Effector memory CD8-positive, alpha-beta T cell (primary cell): ENCODE results near the gene TFAM.
A peak's percentile ranks its signal among the peaks of the same experiment; 100 is the strongest.
"Not testable (repeated sequence)": the region's sequence is repeated elsewhere in the genome, so short reads cannot be mapped to it uniquely, and the experiment has no call there.

Experiments
- ATAC-seq: fragments of 150-1000 bp; cut with Tn5 transposase; replicated peaks from 2 replicates; pipeline ENCODE4 v1.10.0; 2021; ENCODE audit warnings: mild to moderate bottlenecking, moderate library complexity
- DNase-seq, 3 experiments: peaks; one replicate each; pipeline ENCODE4 v3.0.0; 2021
- H3K27ac Mint-ChIP-seq, 2 donors: one replicate each; pipeline ENCODE4 v1.8.0; 2022; ENCODE audit warnings: mild to moderate bottlenecking in 2 of 2, mixed read lengths in 2 of 2, moderate library complexity in 2 of 2
- H3K27me3 Mint-ChIP-seq, 2 donors: one replicate each; pipeline ENCODE4 v1.8.0; 2022; ENCODE audit warnings: mixed read lengths in 2 of 2
- H3K36me3 Mint-ChIP-seq: one replicate; pipeline ENCODE4 v1.8.0; 2022; ENCODE audit warnings: mild to moderate bottlenecking, moderate library complexity, mixed read lengths; ENCODE audit not compliant: insufficient read depth
- H3K4me1 Mint-ChIP-seq, 2 donors: one replicate each; pipeline ENCODE4 v1.8.0; 2022; ENCODE audit warnings: low read depth in 2 of 2, mixed read lengths in 2 of 2
- H3K4me3 Mint-ChIP-seq, 2 donors: one replicate each; pipeline ENCODE4 v1.8.0; 2022; ENCODE audit warnings: mild to moderate bottlenecking in 2 of 2, mixed read lengths in 2 of 2, moderate library complexity in 2 of 2
- H3K9me3 Mint-ChIP-seq, 2 donors: one replicate each; pipeline ENCODE4 v1.8.0; 2022; ENCODE audit warnings: mixed read lengths in 2 of 2

TFAM gene

DNA sequence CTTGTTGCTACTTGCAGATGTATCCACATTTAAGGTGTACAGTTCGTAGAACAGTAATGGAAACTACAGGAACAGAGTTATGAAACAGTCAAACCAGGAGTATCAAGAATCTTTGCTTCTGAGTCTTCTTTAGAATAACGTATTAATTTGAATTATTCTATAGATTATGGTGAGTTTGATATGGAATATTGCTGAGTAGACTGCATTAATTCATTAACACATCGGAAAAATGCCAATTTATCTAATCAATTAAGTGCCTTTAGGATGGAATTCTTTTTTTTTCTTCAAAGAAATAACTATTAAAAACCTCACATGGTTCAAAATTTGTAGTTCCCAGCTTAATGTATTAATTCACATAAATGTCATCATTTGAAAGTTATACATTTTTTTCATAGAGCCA is 3.8 kb downstream of the TFAM start:
- H3K4me1 Mint-ChIP-seq = peaks cover 15 to 53% of the 10 kb centered on the region in 2 donors
- H3K27ac Mint-ChIP-seq = peak overlapping the region in 1 of 2 donors; percentile 38
- peaks cover 76% of the 10 kb centered on the region for H3K36me3 Mint-ChIP-seq

DNA sequence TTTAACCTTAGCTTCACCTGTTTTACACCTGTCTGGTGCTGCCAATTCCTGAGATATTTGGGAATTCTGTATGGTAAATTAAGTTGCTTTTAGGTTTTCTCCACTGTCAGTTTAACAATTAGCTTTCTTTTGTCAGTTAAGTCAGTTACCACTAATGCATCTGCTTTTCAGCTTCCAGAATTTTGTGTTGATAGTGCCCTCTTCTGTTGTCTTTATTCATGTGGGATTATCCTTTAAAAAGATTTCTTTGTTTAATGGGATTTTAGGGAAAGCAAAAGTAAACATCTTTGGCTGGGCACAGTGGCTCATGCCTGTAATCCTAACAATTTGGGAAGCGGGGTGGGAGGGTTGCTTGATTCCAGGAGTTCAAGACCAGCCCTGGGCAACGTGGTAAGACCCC is 8.1 kb downstream of the TFAM start:
- ATAC-seq = no peak
- no peak for DNase-seq
- Mint-ChIP-seq H3K4me1 (peaks cover 0 to 24% of the 10 kb centered on the region in 2 donors), H3K36me3 (peaks cover 85% of the 10 kb centered on the region), H3K27me3 (no peaks in the 10 kb centered on the region), H3K9me3 (no peaks in the 10 kb centered on the region), H3K4me3 (no peak overlapping the region), H3K27ac (peak overlapping the region in 1 of 2 donors; percentile 49)

More for the DNA sequence above, 3.8 kb downstream of the TFAM start:
- no peak for DNase-seq
- Mint-ChIP-seq H3K9me3 (no peaks in the 10 kb centered on the region), H3K27me3 (no peaks in the 10 kb centered on the region), H3K4me3 (no peak overlapping the region)
- no peak for ATAC-seq

DNA sequence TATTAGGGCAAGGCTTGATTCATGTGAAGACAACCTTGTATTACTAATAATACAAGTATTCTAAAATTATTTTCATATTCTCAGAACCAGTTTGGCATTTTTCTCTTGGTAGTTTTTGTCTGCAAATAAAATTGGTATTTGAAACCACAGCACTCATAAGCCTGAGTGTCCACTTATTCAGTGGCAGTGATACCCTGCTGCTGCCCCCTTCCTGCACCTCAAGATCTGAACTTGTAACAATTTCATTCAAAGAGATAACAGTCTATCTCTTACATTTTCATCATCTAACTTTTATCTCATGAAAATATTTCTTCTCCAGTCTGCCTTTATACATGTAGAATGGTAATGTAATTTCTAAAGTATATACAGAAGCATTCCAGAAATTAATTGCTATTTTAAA is 9.3 kb downstream of the TFAM start:
- H3K36me3 Mint-ChIP-seq = peaks cover 73% of the 10 kb centered on the region
- H3K27ac Mint-ChIP-seq = no peak overlapping the region

DNA sequence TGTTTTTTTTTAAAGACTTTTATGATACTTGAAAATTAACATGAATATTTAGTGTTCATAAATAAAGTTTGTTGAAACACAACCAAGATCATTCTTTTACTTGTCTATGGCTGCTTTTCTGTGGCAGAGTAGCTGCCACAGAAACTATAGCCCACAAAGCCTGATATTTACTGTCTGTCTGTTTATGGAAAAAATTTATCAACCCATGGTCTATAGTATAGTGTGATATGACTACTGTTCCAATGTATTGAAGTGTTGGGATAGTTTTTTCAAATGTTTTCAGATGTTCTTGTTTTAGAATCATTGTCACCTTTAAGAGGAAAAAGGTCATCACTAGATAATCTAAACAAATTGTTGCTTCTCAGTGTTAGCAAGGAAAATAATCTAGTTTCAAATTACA is 10.8 kb downstream of the TFAM start:
- ATAC-seq (no peak), DNase-seq (no peak)
- Mint-ChIP-seq H3K9me3 (no peaks in the 10 kb centered on the region), H3K4me1 (peaks cover 0 to 8% of the 10 kb centered on the region in 2 donors), H3K27me3 (no peaks in the 10 kb centered on the region), H3K27ac (no peak overlapping the region), H3K36me3 (peaks cover 60% of the 10 kb centered on the region), H3K4me3 (no peak overlapping the region)

More for the DNA sequence above, 9.3 kb downstream of the TFAM start:
- Mint-ChIP-seq H3K4me3 (no peak overlapping the region), H3K4me1 (peaks cover 0 to 18% of the 10 kb centered on the region in 2 donors), H3K9me3 (no peaks in the 10 kb centered on the region), H3K27me3 (no peaks in the 10 kb centered on the region)
- ATAC-seq (no peak), DNase-seq (no peak)

DNA sequence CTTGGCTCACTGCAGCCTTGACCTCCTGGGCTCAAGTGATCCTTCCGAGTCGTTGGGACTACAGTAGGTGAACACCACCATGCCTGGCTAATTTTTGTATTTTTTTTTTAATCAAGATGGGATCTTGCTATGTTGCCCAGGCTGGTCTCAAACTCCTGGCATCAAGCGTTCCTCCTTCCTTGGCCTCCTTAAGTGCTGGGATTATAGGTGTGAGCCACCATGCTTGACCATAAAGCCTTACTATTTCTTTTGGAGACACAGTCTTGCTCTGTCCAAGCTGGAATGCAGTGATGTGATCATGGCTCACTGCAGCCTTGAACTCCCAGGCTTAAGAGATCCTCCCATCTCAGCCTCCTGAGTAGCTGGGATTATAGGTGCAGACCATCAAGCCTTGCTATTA is 12.6 kb downstream of the TFAM start:
- Mint-ChIP-seq H3K36me3 (peaks cover 44% of the 10 kb centered on the region), H3K27ac (no peak overlapping the region), H3K4me3 (no peak overlapping the region), H3K4me1 (no peaks in the 10 kb centered on the region), H3K9me3 (no peaks in the 10 kb centered on the region), H3K27me3 (no peaks in the 10 kb centered on the region)
- ATAC-seq (no peak), DNase-seq (no peak)

DNA sequence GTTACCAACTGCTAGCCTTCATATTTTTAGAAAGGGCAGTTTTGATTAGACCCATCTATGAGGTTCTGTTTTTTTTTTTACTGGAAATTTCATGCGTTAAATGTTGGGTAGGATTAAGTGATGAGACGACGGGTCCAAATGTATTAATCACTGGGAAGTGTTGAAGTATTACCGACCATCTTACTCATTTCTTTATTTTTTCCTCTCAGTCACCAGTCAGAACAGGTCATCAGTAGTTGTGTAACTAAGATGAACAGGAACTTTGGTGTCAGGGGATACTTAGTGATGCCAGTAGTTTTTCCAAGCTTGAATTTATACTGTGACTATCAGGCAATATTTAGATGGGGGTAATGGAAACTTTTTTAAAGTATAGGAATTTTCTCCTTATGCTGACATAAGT is 14.2 kb downstream of the TFAM start:
- DNase-seq (no peak), ATAC-seq (no peak)
- Mint-ChIP-seq H3K36me3 (peaks cover 28% of the 10 kb centered on the region), H3K4me3 (no peak overlapping the region), H3K9me3 (no peaks in the 10 kb centered on the region), H3K27ac (no peak overlapping the region), H3K27me3 (no peaks in the 10 kb centered on the region), H3K4me1 (no peaks in the 10 kb centered on the region)

DNA sequence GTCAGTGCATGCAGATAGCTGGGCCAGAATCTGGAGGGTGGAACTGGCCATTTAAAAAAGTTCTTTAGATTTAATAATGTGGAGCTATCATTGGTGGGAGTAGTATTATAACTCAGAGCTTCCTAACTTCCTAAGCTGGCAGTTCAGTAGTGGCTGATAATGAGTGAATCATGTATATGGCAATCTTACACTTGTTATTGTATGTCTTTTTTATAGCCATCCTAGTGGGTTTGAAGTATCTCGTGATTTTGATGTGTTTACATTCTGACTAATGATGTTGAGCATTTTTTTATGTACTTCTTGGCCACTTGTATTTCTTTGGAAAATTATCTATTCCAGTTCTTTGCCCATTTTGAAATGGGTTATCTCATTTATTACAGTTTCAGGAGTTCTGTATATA is 15.4 kb downstream of the TFAM start:
- peaks cover 19% of the 10 kb centered on the region for H3K36me3 Mint-ChIP-seq
- no peak overlapping the region for H3K27ac Mint-ChIP-seq
- no peaks in the 10 kb centered on the region for H3K9me3 Mint-ChIP-seq
- H3K27me3 Mint-ChIP-seq = no peaks in the 10 kb centered on the region
- DNase-seq (no peak), ATAC-seq (no peak)
- no peak overlapping the region for H3K4me3 Mint-ChIP-seq
- no peaks in the 10 kb centered on the region for H3K4me1 Mint-ChIP-seq

DNA sequence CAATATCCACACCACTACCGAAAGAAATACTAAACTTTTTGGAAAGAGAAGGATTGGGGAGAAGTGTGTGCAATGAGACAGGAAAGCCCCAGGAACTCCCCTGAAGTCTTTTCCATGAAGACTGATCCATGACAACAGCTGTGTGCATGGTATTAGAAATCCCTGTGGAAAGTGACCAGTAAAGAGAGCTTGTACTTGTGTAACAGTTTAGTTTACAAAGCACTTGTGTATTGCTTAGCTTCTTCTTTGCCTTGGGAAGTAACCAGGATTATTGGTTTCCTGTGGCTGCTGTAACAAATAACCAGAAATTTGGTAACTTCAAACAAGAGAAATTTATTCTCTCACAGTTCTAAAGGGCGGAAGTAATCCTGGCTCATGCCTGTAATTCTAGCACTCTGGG is 18.8 kb downstream of the TFAM start:
- Mint-ChIP-seq H3K36me3 (peaks cover 3% of the 10 kb centered on the region), H3K9me3 (no peaks in the 10 kb centered on the region), H3K4me1 (no peaks in the 10 kb centered on the region), H3K27ac (no peak overlapping the region), H3K27me3 (no peaks in the 10 kb centered on the region), H3K4me3 (no peak overlapping the region)
- ATAC-seq (no peak), DNase-seq (no peak)

DNA sequence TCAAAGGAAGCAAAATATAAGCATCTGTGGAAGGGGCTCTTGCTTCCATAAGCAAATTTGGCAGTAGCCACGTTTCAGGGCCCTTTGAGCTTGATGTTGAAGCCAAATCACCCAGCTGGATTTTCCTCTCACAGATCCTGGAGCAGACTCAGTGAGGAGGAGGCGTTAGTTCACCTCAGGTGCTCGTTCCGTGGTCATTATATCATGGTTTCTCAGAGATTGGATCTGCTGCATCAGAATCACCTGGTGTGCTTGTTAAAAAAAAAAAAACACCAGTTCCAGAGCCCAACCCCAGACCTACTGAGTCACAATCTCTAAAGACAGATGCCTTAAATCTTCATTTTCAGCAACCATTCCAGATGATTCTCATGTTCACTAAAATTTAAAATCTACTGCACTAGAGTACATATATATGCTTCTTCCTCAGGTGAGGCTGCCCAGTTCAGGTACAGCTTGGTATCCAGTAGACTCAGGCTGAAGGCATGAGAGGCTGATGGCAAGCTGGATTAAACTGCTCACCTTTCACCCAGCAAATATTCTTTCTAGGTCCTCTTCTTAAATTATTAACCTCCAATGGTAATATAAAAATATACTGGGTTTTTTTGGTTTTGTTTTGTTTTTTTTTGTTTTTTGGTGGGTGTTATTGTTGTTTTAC is 24.9 kb downstream of the TFAM start:
- Mint-ChIP-seq H3K27ac (no peak overlapping the region), H3K27me3 (peaks cover 0 to 10% of the 10 kb centered on the region in 2 donors), H3K4me3 (no peak overlapping the region), H3K36me3 (peaks cover 3% of the 10 kb centered on the region), H3K4me1 (no peaks in the 10 kb centered on the region), H3K9me3 (peaks cover 0 to 3% of the 10 kb centered on the region in 2 donors)
- ATAC-seq (no peak), DNase-seq (no peak)

DNA sequence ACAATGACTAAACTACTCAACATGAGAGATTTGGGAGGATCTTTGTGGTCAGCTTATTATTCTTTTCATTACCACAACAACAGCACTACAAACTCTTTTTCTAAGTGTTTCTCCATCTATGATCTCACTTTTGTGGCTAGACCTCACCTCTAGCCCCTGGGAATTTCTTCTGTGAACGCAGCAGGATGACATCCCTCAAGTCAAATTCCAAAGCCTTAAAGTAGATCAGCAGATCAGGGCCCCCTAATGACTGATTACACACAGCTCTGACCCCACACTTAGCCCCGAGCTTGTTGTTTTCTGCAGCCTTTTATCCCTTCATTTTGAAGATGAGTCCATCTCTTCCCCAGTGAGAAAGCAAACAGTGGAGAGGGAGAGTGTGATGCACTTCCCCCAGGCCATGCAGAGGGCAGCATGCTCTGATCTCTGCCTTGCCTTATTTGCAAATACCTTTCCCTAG is 27.3 kb downstream of the TFAM start:
- H3K4me3 Mint-ChIP-seq = no peak overlapping the region

DNA sequence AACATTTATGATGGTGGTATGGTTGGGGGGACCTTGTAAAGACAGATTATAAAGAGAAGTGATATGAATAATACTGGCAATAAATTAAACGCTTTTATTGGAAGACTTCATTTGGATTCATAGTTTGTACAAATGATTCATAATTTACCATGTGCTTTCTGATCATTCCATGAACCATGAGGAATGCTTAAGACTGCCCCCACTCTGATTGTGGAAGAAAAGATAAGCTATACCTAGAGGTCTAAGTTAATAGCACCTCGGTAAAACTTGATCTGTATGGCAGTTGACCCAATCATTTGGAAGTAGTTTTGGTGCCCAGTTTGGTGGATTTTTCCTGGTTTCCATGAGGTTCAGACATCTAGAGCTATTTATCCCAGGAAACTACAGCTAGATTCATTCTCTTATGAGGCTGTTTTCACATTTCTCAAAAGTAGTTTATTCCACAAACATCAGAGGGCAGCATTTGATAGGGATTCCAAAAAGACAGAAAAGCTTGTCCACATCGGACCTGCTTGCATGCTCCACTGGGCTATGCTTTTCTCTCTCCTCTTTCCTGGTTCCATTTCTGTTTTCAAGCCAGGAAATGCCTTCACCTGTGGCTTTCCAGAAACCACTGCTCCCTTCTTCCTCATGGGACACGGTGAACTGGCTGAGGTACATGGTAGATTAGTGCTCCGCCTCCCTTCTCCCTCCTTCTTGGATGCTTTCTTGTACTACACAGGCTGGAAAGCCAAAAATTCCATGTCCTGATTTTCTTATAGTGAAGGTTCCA is 29.2 kb downstream of the TFAM start:
- no peak for ATAC-seq
- no peak overlapping the region for H3K27ac Mint-ChIP-seq
- peaks cover 11 to 23% of the 10 kb centered on the region in 2 donors for H3K27me3 Mint-ChIP-seq
- no peak overlapping the region for H3K4me3 Mint-ChIP-seq
- no peaks in the 10 kb centered on the region for H3K36me3 Mint-ChIP-seq
- peaks cover 0 to 2% of the 10 kb centered on the region in 2 donors for H3K4me1 Mint-ChIP-seq
- no peak for DNase-seq
- peaks cover 0 to 7% of the 10 kb centered on the region in 2 donors for H3K9me3 Mint-ChIP-seq

More for the DNA sequence above, 27.3 kb downstream of the TFAM start:
- Mint-ChIP-seq H3K36me3 (no peaks in the 10 kb centered on the region), H3K27ac (no peak overlapping the region), H3K9me3 (peaks cover 0 to 3% of the 10 kb centered on the region in 2 donors), H3K4me1 (peaks cover 0 to 2% of the 10 kb centered on the region in 2 donors), H3K27me3 (peaks cover 9 to 23% of the 10 kb centered on the region in 2 donors)
- ATAC-seq (no peak), DNase-seq (no peak)

DNA sequence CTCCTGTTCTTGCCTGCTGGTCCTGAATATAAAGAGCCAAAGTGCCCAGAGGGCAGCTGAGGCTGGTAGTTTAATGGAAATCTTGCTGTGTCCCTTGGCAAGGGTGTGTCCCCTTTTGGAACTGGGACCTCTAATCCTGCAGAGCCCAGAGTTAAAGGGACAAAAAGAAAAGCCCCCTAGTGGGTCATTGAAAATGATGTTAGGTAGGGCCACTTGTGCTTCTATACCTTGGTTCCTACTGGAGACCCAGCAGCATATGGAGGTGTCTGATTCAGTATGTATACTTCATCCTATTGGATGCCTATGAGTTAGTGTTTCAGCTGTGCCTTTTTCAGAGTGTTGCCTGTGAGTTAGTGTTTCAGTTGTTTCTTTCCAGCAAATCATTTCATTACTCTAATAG is 30.5 kb downstream of the TFAM start:
- H3K27ac Mint-ChIP-seq = no peak overlapping the region

DNA sequence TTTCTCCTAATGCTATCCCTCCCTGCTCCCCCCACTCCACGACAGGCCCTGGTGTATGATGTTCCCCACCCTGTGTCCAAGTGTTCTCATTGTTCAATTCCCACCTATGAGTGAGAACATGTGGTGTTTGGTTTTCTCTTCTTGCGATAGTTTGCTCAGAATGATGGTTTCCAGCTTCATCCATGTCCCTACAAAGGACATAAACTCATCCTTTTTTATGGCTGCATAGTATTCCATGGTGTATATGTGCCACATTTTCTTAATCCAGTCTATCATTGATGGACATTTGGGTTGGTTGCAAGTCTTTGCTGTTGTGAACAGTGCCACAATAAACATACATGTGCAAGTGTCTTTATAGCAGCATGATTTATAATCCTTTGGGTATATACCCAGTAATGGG is 32.7 kb downstream of the TFAM start:
- ATAC-seq, DNase-seq, H3K9me3 Mint-ChIP-seq, H3K27ac Mint-ChIP-seq, H3K36me3 Mint-ChIP-seq, H3K4me3 Mint-ChIP-seq, H3K4me1 Mint-ChIP-seq: not testable (repeated sequence)
- H3K27me3 Mint-ChIP-seq = peaks cover 39 to 40% of the 10 kb centered on the region in 2 donors

More for the DNA sequence above, 30.5 kb downstream of the TFAM start:
- no peak overlapping the region for H3K4me3 Mint-ChIP-seq
- peaks cover 0 to 7% of the 10 kb centered on the region in 2 donors for H3K9me3 Mint-ChIP-seq
- H3K27me3 Mint-ChIP-seq = peaks cover 22 to 24% of the 10 kb centered on the region in 2 donors
- DNase-seq (no peak), ATAC-seq (no peak)
- no peaks in the 10 kb centered on the region for H3K36me3 Mint-ChIP-seq
- peaks cover 0 to 2% of the 10 kb centered on the region in 2 donors for H3K4me1 Mint-ChIP-seq

DNA sequence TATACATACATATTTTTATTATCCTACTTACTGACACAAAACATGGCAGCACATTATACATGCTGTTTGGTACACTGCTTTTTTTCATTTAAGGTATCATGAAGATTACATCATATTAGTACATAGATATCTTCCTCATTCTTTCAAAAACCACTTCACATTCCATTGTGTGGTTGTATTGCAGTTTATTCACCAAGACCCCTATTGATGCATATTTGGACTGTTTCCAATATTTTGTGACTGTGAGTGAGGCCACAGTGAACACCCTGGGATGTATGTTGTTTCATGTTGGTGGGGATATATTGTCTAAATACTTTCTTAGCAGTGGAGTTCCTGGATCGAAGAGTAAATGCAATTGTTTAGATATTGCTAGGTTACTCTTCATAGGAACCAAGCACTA is 39.0 kb downstream of the TFAM start:
- Mint-ChIP-seq H3K27ac (no peak overlapping the region), H3K27me3 (peaks cover 21 to 29% of the 10 kb centered on the region in 2 donors), H3K4me3 (no peak overlapping the region), H3K36me3 (no peaks in the 10 kb centered on the region), H3K9me3 (peaks cover 0 to 4% of the 10 kb centered on the region in 2 donors), H3K4me1 (no peaks in the 10 kb centered on the region)
- no peak for DNase-seq
- no peak for ATAC-seq
